A549 (cell line): ENCODE results near the gene GXYLT2.

Source experiments
- CHD2 ChIP-seq: fragments of 150-350 bp; IDR thresholded peaks from 2 replicates; pipeline ENCODE4 v1.6.1; 2014; ENCODE audit warnings: low read length; ENCODE audit not compliant: partially characterized antibody
- CTCF ChIP-seq: fragments of >200 bp; sonication (Bioruptor Twin); formaldehyde crosslinking; IDR thresholded peaks from 3 replicates; pipeline ENCODE4 v1.5.1; 2016
- JUN ChIP-seq, 2 experiments: fragments of >200 bp; sonication (Bioruptor Twin); formaldehyde crosslinking; IDR thresholded peaks; 2 replicates in 1 of 2; 3 replicates in 1 of 2; pipeline ENCODE4 v1.6.1; 2016 to 2017
- KDM5A ChIP-seq: fragments of 200-600 bp; sonication (generic); IDR thresholded peaks from 2 replicates; pipeline ENCODE4 v1.6.1; 2016; ENCODE audit warnings: antibody characterized with exemption, mild to moderate bottlenecking
- SMC3 ChIP-seq: fragments of >200 bp; sonication (Bioruptor Twin); formaldehyde crosslinking; IDR thresholded peaks from 3 replicates; pipeline ENCODE4 v1.6.1; 2018; ENCODE audit warnings: inconsistent platforms
- SREBF2 ChIP-seq: fragments of 450-650 bp; IDR thresholded peaks from 2 replicates; pipeline ENCODE4 v1.6.1; 2014; ENCODE audit warnings: mild to moderate bottlenecking, moderate library complexity
- ZFP36 ChIP-seq: fragments of 450-650 bp; IDR thresholded peaks from 2 replicates; pipeline ENCODE4 v1.6.1; 2014; ENCODE audit warnings: borderline replicate concordance; ENCODE audit not compliant: partially characterized antibody
- TF ChIP-seq, protein P1 (sequence below): IDR thresholded peaks from 2 replicates; pipeline ENCODE4 v1.6.1; 2012

GRCh38 chr3:72907131-72907711 is 19.4 kb downstream of the GXYLT2 start:
- TF ChIP-seq ZFP36: no peak
- TF ChIP-seq KDM5A: no peak
- TF ChIP-seq CHD2: no peak
- no peak for TF ChIP-seq CTCF
- no peak for TF ChIP-seq JUN (IDR thresholded peaks at IDR 0.05)
- TF ChIP-seq, protein P1, sequence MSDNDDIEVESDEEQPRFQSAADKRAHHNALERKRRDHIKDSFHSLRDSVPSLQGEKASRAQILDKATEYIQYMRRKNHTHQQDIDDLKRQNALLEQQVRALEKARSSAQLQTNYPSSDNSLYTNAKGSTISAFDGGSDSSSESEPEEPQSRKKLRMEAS: no peak
- no peak for TF ChIP-seq SREBF2
- no peak for TF ChIP-seq SMC3
